GM12878 (cell line): ENCODE data around the gene LRRC59.

Experiments
- CTCF ChIP-seq, 3 experiments: IDR thresholded peaks in 2 of 3; conservative IDR thresholded peaks in 1 of 3; 2 replicates each; pipeline ENCODE4 v1.5.1; 2011; ENCODE audit warnings: low read depth in 3 of 3, low read length in 3 of 3, mild to moderate bottlenecking in 3 of 3, control low read depth in 2 of 3, moderate library complexity in 2 of 3, inconsistent platforms in 1 of 3, mixed read lengths in 1 of 3; ENCODE audit not compliant: control insufficient read depth in 2 of 3, insufficient read depth in 1 of 3; ENCODE audit errors: extremely low read depth in 1 of 3
- FOXM1 ChIP-seq: IDR thresholded peaks from 2 replicates; pipeline ENCODE4 v1.6.1; 2012; ENCODE audit warnings: low read depth, mild to moderate bottlenecking, inconsistent platforms, low read length, moderate library complexity
- NRF1 ChIP-seq: conservative IDR thresholded peaks from 2 replicates; pipeline ENCODE4 v1.6.1; 2011; ENCODE audit warnings: mild to moderate bottlenecking, low read depth, low read length, improper control_type of control experiment
- POLR2AphosphoS5 ChIP-seq: IDR thresholded peaks from 2 replicates; pipeline ENCODE4 v1.6.1; 2011; ENCODE audit warnings: mild to moderate bottlenecking, low read length, inconsistent platforms
- SIN3A ChIP-seq: IDR thresholded peaks from 2 replicates; pipeline ENCODE4 v1.6.1; 2012; ENCODE audit warnings: low read depth, low read length, improper control_type of control experiment
- SIX5 ChIP-seq: IDR thresholded peaks from 2 replicates; pipeline ENCODE4 v1.6.1; 2011; ENCODE audit warnings: mild to moderate bottlenecking, low read depth, low read length, moderate library complexity; ENCODE audit not compliant: severe bottlenecking
- SMC3 ChIP-seq: IDR thresholded peaks from 2 replicates; pipeline ENCODE4 v1.6.1; 2011; ENCODE audit warnings: low read length, improper control_type of control experiment, borderline replicate concordance
- TAF1 ChIP-seq: IDR thresholded peaks from 2 replicates; pipeline ENCODE4 v1.6.1; 2011; ENCODE audit warnings: mild to moderate bottlenecking, low read depth, low read length, borderline replicate concordance
- ZNF274 ChIP-seq: IDR thresholded peaks from one replicate; pipeline ENCODE4 v1.8.0; 2011; ENCODE audit not compliant: insufficient read length, insufficient read depth

GRCh38 chr17:50429793-50430192 lies 32.5 kb upstream of the LRRC59 start:
- TF ChIP-seq ZNF274 (no peak), CTCF (IDR thresholded peaks at IDR 0.05 in 2 of 3, conservative IDR thresholded peaks at IDR 0.05 in 1 of 3; ENCODE audit: control insufficient read depth in 2 of 3, extremely low read depth in 1 of 3, insufficient read depth in 1 of 3, low read depth in 3 of 3, low read length in 3 of 3) (no peak), NRF1 (no peak), FOXM1 (no peak), TAF1 (no peak), SIX5 (no peak), POLR2AphosphoS5 (no peak), SIN3A (no peak), SMC3 (no peak)
